CD4-positive, alpha-beta T cell treated with Interleukin-15 for 1 hour (primary cell): Measurements from ENCODE around the gene NATD1.
"Not testable (repeated sequence)": the region's sequence is repeated elsewhere in the genome, so short reads cannot be mapped to it uniquely, and the experiment has no call there.

Experiments used
- DNase-seq: peaks from one replicate; pipeline ENCODE4 v3.0.0-alpha.2; 2020

Gene NATD1

DNA sequence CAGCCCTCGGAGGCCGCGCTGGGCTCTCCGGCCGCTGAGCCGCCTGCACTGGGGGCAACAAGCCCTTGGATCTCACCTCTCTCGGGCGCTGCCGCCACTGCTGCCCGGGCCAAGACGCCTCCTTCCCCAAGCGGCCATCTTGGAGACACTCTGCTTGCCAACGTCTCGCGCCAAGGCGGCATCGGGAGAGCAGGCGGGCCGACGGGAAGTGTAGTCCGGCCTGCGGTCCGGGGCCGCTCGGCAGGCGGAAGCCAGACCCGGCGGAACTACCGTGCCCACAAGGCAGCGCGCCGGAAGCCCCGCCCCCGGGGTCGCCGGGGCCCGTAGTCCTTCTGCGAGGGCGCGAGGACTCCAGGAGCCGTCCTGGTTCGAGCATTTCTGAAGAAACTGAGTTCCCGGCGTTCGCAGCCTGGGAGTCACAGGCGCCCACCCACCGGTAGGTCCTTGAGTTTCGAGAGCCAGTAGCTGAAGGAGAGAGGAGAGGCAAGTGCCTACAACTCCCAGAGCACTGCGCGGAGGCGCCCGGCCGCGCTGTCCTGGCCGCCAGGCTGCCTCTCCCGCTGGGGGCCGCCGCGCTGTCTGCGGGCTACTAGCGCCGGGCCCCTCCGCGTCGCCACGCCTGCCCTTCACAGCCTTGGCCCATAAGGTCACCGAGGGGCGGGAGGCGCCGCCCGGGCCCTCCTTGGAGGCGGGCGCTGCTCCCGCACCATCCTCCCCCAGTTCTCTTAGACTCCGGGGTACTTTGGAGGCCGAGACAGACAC lies 39.0 kb downstream of the NATD1 start, which contains the start of gene TMEM11:
Gene TMEM11 (minus strand): TSS at position 147 of the 762 bp plus-strand sequence. CDS start 9 bp downstream, at position 138.
- peak; percentile 96 for DNase-seq

DNA sequence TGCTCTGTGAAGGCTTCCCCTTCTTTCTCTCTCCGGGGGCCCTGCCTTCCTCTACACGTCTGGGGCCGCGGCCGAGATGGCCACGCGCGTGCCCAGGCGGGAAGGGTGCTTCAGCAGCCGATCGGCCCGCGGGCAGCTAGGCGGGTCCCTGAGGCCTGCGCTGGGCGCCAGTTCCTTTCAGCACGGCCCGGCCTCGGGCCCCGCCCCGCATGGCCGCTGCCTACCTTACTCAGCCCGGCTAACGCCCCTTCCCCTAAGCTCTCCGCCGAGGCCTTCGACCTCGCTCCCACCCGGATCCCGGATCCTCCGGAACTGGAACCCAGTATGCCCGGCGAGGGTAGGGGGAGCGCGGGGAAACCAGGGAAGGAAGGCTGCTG lies 39.6 kb downstream of the NATD1 start:
- DNase-seq, result no peak

DNA sequence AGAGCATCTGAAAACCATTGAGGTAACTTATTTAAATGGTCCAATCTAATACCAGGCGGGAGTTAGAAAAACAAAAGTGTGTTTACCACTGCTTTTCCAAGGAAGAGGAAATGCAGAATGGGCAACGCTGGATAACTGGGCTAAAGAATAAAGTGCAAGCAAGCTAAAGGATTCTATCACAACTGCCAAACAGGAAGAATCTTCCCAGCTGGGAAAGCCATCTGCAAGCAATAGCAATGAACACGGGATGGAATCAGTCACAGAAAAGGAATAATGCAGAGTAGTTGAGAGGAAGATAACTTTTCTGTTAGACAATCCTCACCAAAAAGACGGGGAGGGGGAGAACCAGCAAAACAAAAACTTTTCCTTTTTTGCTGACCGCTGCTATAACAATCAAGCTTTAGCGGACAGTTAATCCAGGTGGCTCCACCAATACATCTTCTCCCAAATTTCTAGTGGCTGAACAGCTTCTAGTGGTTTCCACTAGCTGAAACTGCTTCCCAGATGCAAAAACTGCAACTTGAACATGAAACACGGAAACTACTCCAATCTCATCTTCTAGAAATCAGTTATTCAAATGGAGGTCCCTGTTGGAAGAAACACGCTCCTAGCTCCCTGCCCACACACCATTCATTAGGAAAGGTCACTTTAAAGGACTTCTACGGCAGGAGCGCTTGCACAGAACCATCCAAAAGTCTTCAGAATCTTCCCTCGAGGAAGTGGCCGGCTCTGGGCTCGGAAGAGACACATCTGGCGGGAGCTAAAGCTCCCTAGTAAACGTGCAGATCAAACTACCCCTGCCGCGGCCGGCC lies 40.2 kb downstream of the NATD1 start:
- DNase-seq, result no peak

DNA sequence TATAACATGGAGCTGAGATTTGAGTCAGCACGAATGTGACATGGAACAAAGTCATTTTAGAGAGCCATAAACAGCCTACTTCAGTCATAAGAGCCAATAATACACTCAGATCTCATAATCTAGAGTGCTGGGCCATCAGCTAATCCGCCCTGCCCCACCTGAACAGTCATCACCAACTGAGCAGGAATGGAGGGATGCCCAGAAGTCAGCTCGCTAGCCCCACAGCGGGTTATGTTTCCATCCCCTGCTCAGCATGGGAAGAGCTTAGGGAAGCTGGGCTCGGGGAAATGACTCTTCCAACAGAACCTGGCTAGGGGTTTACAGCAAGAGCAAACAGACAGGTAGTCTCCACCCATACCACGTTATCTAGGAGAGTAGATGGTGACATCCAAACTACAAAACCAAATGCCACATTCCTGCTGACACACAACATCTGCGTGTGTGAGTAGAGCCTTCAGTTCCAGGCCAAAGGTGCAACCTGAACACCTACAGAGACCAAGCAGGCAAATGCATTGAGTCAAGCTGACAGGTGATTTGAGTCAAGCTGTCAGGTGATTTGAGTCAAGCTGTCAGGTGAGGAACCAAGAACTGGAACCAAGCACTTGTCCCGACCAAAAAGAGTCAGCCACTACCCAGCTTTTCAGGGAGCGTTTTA lies 41.3 kb downstream of the NATD1 start:
- DNase-seq, result no peak

DNA sequence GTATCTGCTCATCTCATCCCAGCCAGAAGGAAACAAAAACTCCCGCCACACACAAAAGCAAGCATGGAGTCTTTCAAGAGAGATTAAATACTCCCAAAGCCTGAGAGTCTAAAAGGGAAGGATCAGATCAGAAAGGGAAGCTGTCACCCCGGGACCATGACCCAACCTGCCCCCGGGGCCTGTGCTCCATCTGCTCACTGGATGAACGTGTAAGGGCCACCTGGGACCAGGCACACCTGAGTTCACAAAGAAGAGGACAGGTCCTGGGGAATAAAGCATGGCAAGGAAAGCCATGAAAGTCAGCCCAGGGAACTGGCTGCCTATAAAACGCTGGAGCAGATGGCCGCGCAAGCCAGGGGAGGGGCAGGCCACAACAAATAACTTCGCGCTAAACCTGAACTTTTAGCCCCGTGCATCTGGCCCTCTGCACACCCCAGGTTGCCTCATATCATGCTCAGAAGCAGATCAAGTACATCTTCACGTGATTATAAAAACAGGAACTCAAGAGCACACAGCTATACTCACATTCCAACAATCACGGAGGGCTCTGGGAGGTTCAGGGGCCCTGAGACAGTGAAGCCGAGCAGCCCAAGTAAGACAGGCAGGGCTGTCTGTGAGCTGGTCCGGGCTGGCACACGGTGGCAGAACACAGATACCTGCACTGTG lies 42.7 kb downstream of the NATD1 start:
- no peak for DNase-seq

DNA sequence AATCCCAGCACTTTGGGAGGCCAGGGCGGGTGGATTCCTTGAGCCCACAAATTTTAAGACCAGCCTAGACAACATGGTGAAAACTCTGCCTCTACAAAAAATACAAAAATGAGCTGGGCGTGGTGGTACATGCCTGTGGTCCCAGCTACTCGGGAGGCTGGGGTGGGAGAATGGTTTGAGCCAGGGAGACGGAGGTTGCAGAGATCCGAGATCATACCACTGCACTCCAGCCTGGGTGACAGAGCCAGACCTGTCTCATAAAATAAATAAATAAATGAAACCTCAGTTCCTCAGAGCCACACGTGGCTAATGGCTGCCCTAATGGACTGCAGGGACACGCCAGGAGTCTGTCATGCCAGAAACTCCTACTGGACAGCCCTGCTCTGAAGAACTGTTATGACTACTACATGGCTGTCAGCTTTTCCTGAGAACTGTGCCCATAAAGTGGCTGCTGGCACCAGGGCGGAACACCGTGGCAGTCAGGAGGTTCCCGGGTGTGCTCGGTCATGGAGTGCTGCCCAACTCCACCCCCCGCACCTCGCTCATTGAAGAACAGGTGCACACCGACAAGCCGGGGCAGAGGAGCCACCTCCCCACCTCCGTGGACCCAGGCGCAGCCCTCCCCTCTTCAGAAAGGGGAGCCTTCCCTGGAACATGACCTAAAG lies 43.6 kb downstream of the NATD1 start:
- no peak for DNase-seq

DNA sequence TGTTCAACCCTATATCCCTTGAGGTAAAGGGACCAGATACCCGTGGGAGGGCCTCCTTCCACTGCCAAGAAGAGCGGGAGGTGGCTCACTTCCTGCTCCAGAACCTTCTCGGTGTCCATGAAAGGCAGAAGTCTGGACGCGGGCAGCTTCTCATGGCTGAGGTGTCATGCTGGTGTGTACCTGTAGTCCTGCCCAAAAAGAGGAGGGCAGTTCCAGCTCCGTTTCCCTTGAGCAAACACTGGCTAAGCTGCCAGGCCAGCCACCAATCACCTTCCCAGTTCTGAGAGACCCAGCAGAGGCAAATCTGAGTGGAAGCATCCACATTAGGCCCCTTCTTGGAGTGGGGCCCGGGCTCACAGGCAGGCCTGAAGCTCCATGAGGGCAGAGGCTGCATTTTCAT lies 44.9 kb downstream of the NATD1 start:
- DNase-seq, result no peak

DNA sequence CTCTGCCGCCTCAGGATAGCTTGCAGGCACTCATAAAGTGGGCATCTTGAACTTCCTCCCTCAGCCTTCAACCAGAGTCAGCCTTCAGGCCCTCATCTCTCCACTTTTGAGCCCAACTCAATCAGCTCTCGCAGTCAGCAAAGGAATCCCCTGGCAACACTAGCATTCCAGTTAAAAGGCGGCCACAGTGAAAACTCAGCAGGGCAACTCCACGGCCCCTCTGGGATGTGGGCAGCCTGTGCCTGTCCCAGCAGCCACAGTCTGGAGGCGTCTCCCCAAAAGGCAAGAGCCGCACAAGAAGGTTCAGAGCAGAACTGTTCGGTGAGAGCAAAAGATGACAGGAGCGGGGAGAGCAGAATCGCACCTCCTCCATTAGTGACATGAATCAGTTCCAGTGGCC lies 48.3 kb downstream of the NATD1 start:
- DNase-seq, result no peak

DNA sequence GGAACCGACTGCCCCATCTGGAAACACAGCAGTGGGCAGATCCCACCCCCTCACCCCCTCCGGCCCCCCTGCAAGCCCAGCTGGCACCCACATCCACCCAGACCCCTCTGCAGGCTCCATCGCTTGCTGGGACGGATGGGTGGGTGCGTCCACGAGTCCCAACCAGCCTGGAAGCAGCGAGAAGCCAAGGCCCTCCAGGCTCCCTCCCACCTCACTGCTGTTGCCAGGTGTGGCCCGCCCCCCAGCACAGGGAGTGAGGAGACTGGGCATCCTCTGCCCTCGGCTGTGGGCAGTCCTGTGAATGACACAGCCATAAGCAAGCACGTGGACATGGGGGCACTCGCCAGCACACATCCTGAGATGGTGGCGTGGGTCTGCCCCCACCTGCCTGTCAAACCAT lies 50.7 kb downstream of the NATD1 start:
- no peak for DNase-seq

DNA sequence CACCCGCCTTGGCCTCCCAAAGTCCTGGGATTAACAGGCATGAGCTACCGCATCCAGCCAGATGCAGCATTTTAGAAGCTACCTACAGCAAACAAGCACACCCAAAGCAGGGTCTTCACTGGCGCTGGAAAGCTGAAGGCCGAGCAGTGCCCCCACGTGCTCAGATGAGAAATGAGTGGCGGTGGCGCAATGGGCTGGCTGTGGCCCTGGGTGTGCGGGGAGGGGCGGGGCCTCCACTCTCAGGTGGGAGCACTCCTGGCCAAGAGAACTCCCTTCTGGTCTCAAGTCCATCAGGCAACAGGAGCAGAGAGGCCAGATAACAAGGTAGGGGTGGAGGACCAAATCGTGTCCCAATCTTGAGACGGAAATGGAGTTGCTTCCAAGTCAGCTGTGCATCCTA lies 51.3 kb downstream of the NATD1 start:
- no peak for DNase-seq

DNA sequence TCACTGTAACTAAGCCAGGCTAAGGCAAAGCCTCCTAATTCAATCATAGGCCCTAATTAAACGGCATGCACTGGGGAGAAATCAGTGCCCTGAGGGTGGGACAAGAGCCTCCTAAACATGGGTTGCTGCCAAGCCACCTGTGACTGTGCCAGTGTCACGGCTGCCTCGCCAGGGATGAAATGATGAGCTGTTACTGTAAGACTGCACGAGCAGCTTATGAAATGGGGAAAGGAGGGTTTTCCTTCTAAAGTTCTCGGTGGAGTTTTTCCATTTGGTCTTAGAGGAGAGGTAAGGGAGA lies 52.0 kb downstream of the NATD1 start:
- DNase-seq, result no peak

DNA sequence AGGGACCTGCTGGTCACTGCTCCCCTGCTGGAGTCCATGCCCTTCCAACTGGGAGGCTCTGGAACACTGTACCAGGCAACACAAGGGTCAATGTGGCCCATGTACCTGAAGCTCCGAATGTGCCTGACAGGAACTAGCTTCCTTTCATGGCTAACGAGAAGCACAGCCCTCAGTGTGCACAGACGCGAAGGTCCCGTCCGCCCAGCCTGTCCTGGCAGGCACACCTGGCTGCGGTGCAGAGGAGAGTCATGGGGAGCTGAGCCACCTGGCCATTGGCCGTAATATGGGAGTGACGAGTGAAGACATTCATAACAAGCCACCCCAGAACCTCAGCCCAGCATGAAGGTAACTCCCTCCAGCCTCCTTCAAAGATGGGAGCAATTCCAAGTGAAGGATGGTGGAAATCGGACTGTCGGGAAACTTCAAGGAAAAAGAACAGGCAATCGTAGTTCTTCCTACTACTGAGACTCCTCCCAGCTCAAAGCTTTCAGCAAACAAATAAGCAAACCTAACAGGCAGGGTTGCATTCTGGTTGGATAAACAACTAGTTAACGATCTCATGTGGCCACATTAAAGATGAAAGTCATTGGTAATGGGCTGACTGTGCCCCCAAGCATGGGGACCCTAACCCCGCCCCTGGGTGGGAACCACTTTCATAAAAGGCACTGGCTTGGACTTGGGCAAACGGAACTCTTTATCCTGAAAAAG lies 52.5 kb downstream of the NATD1 start:
- DNase-seq, result no peak

DNA sequence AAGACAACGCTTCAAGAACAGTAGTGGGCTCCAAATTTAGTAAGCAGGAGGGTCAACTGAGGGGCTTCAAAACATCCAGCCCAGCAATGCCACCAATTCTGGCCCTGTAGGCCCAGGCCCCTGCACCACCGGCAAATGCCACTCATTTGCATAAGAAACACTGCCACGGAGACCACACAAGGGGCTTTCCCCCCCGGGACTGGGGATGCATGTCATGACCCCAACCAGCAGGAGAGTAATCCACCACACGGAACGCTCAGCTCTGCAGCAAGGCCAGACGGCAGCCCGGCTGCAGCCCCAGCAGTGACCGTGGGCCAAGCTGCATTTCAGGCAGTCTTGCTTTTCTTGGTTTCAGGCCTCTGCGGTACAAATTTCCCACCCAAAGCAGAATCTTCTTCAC lies 53.4 kb downstream of the NATD1 start:
- no peak for DNase-seq

DNA sequence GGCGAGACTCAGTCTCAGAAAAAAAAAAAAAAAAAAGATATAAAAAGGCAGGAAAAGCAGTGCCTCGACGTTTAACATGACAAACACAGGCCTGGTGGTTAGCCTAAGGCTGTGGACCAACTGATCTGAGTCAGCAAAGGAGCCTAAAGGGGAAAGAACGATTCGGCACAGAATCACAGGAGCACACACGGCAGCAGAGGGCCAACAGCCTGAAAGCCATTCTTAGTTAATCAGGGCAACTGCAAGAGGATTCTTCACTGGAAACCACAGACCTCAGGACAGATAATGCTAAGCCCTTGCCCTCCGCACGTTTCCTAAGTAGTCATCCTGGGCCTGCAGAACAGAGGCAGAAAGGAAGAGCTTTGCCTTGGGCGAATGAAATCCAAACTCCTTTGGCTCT lies 53.9 kb downstream of the NATD1 start:
- no peak for DNase-seq

DNA sequence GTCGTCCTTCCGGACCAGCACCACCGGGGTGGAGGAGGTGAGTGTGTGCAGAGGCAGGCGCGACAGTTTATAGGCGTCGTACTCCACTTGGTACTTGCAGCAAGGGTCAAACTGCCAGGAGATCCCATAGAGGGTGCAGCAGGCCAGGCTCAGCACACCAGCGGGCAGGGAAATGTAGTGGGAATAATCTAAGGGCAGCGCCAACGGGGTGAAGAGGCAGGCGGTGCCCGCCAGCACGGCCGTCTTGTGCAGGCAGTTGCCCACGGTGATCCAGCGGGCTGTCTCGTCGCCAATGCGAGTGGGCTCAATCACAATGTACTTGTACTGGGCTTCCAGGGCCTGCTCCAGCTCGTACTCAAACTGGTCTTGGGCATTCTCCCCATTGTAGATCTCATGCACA lies 54.8 kb downstream of the NATD1 start:
- DNase-seq, result no peak

DNA sequence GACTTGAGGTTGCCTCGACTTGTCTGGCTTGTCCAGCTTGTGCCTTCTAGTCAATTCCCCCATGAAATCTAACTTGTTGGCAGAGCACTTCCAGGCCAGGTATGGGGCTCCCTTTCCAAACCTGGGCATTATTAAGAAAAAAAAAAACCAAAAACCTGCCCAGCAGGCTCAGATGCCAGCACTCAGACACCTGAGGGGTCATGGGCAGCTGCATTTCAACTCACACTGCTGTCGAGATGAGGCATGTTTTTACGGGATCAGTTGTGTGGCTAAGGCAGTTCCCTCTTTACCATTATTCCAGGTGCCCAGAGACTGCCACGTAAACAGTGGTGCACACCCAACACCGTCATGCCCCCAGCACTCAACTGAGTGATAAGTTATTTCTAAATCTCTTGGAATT lies 57.1 kb downstream of the NATD1 start:
- DNase-seq, result no peak

DNA sequence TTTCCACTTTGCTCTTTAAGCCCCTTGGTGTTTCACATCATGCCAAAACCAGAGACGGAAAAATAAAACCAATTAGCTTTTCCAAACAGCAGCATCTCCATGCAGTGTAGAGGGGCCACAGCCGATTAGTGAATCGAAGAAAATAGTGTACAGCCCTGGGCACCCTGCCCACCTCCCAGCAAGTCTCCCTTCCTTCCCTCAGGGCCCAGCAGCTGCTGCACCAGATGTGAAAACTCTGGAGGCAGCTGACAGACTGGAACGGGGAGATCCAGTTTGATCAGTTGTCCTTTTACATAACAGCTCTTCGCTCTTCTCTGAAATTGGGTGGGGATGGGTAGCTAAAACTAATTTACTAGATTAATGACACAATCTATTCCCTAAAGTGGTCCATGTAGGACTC lies 58.5 kb downstream of the NATD1 start:
- DNase-seq, result no peak

DNA sequence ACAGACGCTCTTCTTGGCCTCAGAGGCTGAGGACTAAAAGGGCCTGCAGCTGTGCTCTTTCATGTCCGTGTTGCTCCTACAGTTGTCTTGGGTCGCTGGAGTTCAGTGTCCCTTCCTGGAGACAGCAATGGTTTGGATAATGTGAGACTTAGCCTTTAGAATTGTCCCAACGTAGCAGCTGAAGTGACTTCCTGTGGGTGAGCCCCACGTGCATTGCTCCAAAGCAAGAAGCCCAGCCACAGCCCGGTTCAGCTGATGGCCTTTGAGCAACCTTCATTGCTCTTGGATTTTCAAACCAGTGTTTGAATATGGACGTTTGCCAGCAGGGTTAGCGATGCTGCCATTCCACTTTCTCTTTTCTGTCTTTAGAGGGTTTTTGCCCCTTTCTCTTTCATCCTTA lies 59.0 kb downstream of the NATD1 start:
- DNase-seq, result no peak

DNA sequence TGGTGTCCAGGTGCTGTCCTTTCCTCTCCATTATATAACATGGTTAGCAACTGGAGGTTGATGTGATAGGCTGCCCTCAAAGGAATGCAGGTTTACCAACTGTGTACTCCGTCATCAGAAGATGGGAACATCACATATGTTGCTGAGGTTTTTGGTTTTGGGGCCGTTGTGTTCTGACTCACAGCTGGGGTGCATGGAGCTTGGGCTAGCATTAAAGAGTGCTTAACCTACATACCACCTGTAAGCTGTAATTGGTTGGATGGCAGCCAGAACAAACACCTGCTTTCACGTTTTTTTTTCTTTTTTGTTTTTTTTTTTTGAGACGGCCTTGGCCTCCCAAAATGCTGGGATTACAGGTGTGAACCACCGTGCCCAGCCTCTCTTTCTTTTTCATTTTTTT lies 60.2 kb downstream of the NATD1 start:
- no peak for DNase-seq

DNA sequence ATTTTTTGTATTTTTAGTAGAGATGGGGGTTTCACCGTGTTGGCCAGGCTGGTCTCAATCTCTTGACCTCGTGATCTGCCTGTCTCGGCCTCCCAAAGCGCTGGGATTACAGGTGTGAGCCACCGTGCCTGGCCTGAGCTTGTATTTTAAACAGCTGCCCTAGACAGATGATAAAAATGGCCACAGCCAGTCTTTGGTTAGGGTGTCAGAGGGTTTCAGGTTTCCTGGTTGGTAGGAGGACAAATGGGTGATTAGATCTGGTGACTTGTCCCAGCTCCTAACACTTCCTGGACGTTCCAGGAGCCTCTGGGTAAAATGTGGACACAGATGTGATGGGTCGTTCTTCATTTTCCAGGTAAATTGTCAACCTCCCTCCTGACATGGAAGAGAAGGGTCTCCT lies 60.8 kb downstream of the NATD1 start:
- not testable (repeated sequence) for DNase-seq

DNA sequence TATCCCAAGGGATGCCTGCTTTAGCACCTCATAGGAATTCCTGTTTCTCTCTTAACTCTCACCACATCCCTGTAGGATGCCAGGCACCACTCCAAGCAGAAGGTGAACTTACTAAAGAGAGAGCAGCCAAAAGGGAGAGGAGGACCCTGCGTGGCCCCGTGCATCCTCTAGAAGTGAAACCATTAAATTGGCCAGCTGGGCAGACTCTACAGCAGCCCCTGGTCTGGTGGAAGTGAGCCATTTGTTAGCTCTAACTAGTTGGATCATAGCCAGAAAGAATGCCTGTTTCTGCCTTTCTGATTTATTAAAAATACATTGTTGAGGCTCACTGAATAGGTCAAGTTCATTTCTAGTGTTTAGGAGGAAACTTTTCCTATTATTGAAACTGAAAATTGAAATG lies 61.5 kb downstream of the NATD1 start:
- DNase-seq, result no peak

DNA sequence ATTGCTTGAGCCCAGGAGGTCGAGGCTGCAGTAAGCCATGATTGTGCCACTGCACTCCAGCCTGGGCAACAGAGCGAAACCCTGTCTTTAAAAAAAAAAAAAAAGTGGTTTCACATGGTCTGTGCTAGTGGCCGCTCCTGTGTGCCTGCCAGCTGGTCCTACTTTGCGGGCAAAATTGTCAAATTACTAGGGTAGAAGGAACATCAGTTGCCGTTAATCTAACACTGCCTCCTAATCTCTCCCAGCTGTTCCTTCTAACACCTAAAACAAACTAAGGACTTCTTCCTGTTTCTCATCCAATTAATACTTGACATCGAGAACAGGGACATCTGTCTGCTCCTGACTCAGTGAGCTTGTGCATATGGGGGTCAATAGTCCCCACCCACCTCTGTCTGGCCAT lies 63.1 kb downstream of the NATD1 start:
- no peak for DNase-seq
